Measurements from ENCODE around the gene BBS9. TPM values are rescaled to one million over a fixed set of nuclear protein-coding genes. Genes with fewer than 3 reads are reported as not detected.
"Not testable (repeated sequence)": the region's sequence is repeated elsewhere in the genome, so short reads cannot be mapped to it uniquely, and the experiment has no call there.

The BBS9 gene
- polyA plus RNA-seq, 3 donors from 2014 or later = 5.9 to 12.3 (median 10.8) TPM

GRCh38 chr7:33191340-33191739, 62.0 kb downstream of the BBS9 start:
- peaks cover 0 to 2% (median 0%) of the 10 kb centered on the region in 3 donors for H3K27me3 Mint-ChIP-seq (ENCODE audit: low read depth in 3 of 3)
- no peak for DNase-seq
- peak overlapping the region in 4 of 5 donors; percentile 2 to 16 (median 5) for H3K4me3 Mint-ChIP-seq
- peaks cover under 1 to 14% (median 6%) of the 10 kb centered on the region in 3 donors for H3K36me3 Mint-ChIP-seq
- peaks cover 15 to 16% of the 10 kb centered on the region in 2 donors for H3K4me1 Mint-ChIP-seq
- H3K9me3 Mint-ChIP-seq = no peaks in the 10 kb centered on the region
- peak overlapping the region; percentile 16 to 83 (median 70) for H3K27ac Mint-ChIP-seq

GRCh38 chr7:33192695-33193291, 63.4 kb downstream of the BBS9 start:
- Mint-ChIP-seq H3K27ac (no peak overlapping the region), H3K4me3 (no peak overlapping the region), H3K4me1 (peaks cover 15 to 16% of the 10 kb centered on the region in 2 donors), H3K27me3 (ENCODE audit: low read depth in 3 of 3) (peaks cover 0 to 2% (median 0%) of the 10 kb centered on the region in 3 donors), H3K36me3 (peaks cover 4 to 14% (median 6%) of the 10 kb centered on the region in 3 donors), H3K9me3 (no peaks in the 10 kb centered on the region)
- DNase-seq = no peak

GRCh38 chr7:33193308-33193864, 64.0 kb downstream of the BBS9 start:
- Mint-ChIP-seq H3K4me1 (peaks cover 15 to 16% of the 10 kb centered on the region in 2 donors), H3K4me3 (no peak overlapping the region), H3K27ac (no peak overlapping the region), H3K27me3 (ENCODE audit: low read depth in 3 of 3) (peaks cover 0 to 2% (median 0%) of the 10 kb centered on the region in 3 donors), H3K36me3 (peaks cover 4 to 11% (median 6%) of the 10 kb centered on the region in 3 donors), H3K9me3 (no peaks in the 10 kb centered on the region)
- DNase-seq = no peak

- Mint-ChIP-seq H3K4me3 (no peak overlapping the region), H3K27ac (no peak overlapping the region), H3K9me3 (no peaks in the 10 kb centered on the region), H3K36me3 (peaks cover 4 to 8% (median 6%) of the 10 kb centered on the region in 3 donors), H3K4me1 (peaks cover 15 to 22% of the 10 kb centered on the region in 2 donors), H3K27me3 (ENCODE audit: low read depth in 3 of 3) (peaks cover 0 to 2% (median 0%) of the 10 kb centered on the region in 3 donors)
- DNase-seq = no peak
Measured at GRCh38 chr7:33195264-33195663, 65.9 kb downstream of the BBS9 start.

GRCh38 chr7:33196221-33196620, 66.9 kb downstream of the BBS9 start:
- DNase-seq = no peak
- Mint-ChIP-seq H3K36me3 (peaks cover 4 to 8% (median 6%) of the 10 kb centered on the region in 3 donors), H3K9me3 (no peaks in the 10 kb centered on the region), H3K4me1 (peaks cover 7 to 15% of the 10 kb centered on the region in 2 donors), H3K27me3 (ENCODE audit: low read depth in 3 of 3) (no peaks in the 10 kb centered on the region), H3K27ac (no peak overlapping the region), H3K4me3 (no peak overlapping the region)

DNA sequence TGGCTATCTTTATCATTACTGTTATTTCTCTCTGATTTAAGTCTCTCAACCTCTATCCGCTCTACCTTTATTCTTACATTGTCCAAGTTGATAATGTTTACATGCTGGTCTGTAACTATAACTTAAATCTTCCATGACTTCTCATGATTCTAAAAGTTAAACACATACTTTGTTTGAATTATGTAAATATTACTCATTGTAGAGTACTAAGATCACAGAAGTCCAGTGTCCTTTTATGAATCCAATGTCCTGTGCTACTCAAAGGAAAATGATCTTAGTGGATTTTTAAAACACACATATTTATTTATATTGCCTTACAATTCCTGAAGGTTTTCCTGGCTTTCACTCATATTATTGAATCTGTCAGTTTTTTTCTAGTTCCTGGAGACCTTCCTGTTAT, 70.9 kb downstream of the BBS9 start:
- peaks cover 4 to 17% of the 10 kb centered on the region in 2 donors for H3K4me1 Mint-ChIP-seq
- no peak for DNase-seq
- no peak overlapping the region for H3K27ac Mint-ChIP-seq
- no peaks in the 10 kb centered on the region for H3K9me3 Mint-ChIP-seq
- H3K4me3 Mint-ChIP-seq = no peak overlapping the region
- H3K36me3 Mint-ChIP-seq = peaks cover 4 to 11% (median 9%) of the 10 kb centered on the region in 3 donors
- H3K27me3 Mint-ChIP-seq (ENCODE audit: low read depth in 3 of 3) = no peaks in the 10 kb centered on the region

GRCh38 chr7:33201821-33202220, 72.5 kb downstream of the BBS9 start:
- H3K36me3 Mint-ChIP-seq = peaks cover 0 to 12% (median 9%) of the 10 kb centered on the region in 3 donors
- H3K4me3 Mint-ChIP-seq = no peak overlapping the region
- H3K27ac Mint-ChIP-seq = no peak overlapping the region
- no peaks in the 10 kb centered on the region for H3K27me3 Mint-ChIP-seq (ENCODE audit: low read depth in 3 of 3)
- no peaks in the 10 kb centered on the region for H3K9me3 Mint-ChIP-seq
- no peak for DNase-seq
- peaks cover 4 to 17% of the 10 kb centered on the region in 2 donors for H3K4me1 Mint-ChIP-seq

DNA sequence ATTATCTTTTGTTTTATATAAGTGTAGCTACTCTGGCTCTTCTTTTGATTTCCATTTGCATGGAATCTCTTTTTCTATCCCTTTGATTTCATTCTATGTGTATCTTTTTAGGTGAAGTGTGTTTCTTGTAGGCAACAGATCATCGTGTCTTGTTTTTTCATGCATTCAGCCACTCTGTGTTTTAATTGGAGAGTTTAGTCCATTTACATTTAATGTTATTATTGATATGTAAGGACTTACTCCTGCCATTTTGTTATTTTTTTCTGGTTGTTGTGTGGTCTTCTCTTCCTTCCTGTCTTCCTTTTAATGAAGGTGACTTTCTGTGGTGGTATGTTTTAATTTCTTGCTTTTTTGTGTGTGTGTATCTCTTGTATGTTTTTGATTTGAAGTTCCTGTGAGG, 81.6 kb downstream of the BBS9 start:
- H3K36me3 Mint-ChIP-seq = peaks cover 42 to 45% (median 44%) of the 10 kb centered on the region in 3 donors
- H3K4me1 Mint-ChIP-seq = no peaks in the 10 kb centered on the region
- H3K27ac Mint-ChIP-seq = no peak overlapping the region
- H3K27me3 Mint-ChIP-seq (ENCODE audit: low read depth in 3 of 3) = peaks cover 0 to 2% (median 0%) of the 10 kb centered on the region in 3 donors
- H3K9me3 Mint-ChIP-seq = peaks cover 24 to 36% (median 29%) of the 10 kb centered on the region in 6 donors
- no peak overlapping the region for H3K4me3 Mint-ChIP-seq
- DNase-seq = no peak

- peaks cover 42 to 45% (median 44%) of the 10 kb centered on the region in 3 donors for H3K36me3 Mint-ChIP-seq
- H3K27me3 Mint-ChIP-seq (ENCODE audit: low read depth in 3 of 3) = peaks cover 0 to 2% (median 0%) of the 10 kb centered on the region in 3 donors
- no peak overlapping the region for H3K4me3 Mint-ChIP-seq
- H3K4me1 Mint-ChIP-seq = no peaks in the 10 kb centered on the region
- no peak for DNase-seq
- H3K27ac Mint-ChIP-seq = no peak overlapping the region
- H3K9me3 Mint-ChIP-seq = peaks cover 24 to 36% (median 29%) of the 10 kb centered on the region in 6 donors
Measured at GRCh38 chr7:33212144-33212543, 82.8 kb downstream of the BBS9 start.

- H3K27me3 Mint-ChIP-seq (ENCODE audit: low read depth in 3 of 3) = peaks cover 0 to 1% (median 0%) of the 10 kb centered on the region in 3 donors
- H3K9me3 Mint-ChIP-seq = peaks cover 15 to 24% (median 17%) of the 10 kb centered on the region in 6 donors
- DNase-seq = no peak
- H3K27ac Mint-ChIP-seq = no peak overlapping the region
- H3K4me1 Mint-ChIP-seq = no peaks in the 10 kb centered on the region
- H3K4me3 Mint-ChIP-seq = no peak overlapping the region
- H3K36me3 Mint-ChIP-seq = peaks cover 31 to 32% (median 32%) of the 10 kb centered on the region in 3 donors
Measured at GRCh38 chr7:33215992-33216391, 86.6 kb downstream of the BBS9 start.

DNA sequence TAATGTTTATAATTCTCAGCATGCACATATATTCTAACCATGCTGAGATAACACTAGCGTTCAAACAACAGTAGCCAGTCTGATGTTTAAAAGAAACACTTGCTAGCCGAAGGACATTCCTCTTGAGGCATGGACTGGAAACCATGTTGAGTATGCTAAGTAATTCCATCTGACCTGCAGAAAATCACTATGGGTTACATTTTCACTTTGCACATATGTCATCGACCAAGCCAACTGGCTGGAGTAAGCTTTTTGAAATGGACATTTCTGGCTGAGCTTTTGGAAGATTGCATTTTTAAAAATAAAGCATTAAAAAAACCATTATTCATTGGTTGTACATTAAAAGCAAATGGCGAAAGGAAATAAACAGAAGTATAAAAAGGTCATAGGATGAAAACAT, 88.2 kb downstream of the BBS9 start:
- Mint-ChIP-seq H3K9me3 (peaks cover 1 to 10% (median 3%) of the 10 kb centered on the region in 6 donors), H3K4me1 (no peaks in the 10 kb centered on the region), H3K27ac (no peak overlapping the region), H3K4me3 (no peak overlapping the region), H3K27me3 (ENCODE audit: low read depth in 3 of 3) (peaks cover 0 to 1% (median 0%) of the 10 kb centered on the region in 3 donors), H3K36me3 (peaks cover 15 to 17% (median 16%) of the 10 kb centered on the region in 3 donors)
- no peak for DNase-seq

GRCh38 chr7:33218841-33219535, 89.6 kb downstream of the BBS9 start:
- H3K27ac Mint-ChIP-seq; DNase-seq; H3K9me3 Mint-ChIP-seq; H3K4me3 Mint-ChIP-seq; H3K4me1 Mint-ChIP-seq; H3K27me3 Mint-ChIP-seq (ENCODE audit: low read depth in 3 of 3): not testable (repeated sequence)
- H3K36me3 Mint-ChIP-seq = peaks cover 8 to 14% (median 10%) of the 10 kb centered on the region in 3 donors

GRCh38 chr7:33220231-33220630, 90.9 kb downstream of the BBS9 start:
- no peaks in the 10 kb centered on the region for H3K4me1 Mint-ChIP-seq

GRCh38 chr7:33221390-33221789, 92.0 kb downstream of the BBS9 start:
- H3K27me3 Mint-ChIP-seq (ENCODE audit: low read depth in 3 of 3) = peaks cover 0 to 1% (median 0%) of the 10 kb centered on the region in 3 donors
- H3K27ac Mint-ChIP-seq = no peak overlapping the region
- H3K4me3 Mint-ChIP-seq = no peak overlapping the region
- H3K4me1 Mint-ChIP-seq = no peaks in the 10 kb centered on the region
- H3K36me3 Mint-ChIP-seq = peaks cover 0 to 6% (median 4%) of the 10 kb centered on the region in 3 donors
- H3K9me3 Mint-ChIP-seq = no peaks in the 10 kb centered on the region
- no peak for DNase-seq

More at GRCh38 chr7:33220231-33220630, 90.9 kb downstream of the BBS9 start:
- H3K36me3 Mint-ChIP-seq = peaks cover 4 to 6% (median 6%) of the 10 kb centered on the region in 3 donors
- no peaks in the 10 kb centered on the region for H3K9me3 Mint-ChIP-seq
- H3K27ac Mint-ChIP-seq = no peak overlapping the region
- H3K4me3 Mint-ChIP-seq = no peak overlapping the region
- no peak for DNase-seq
- H3K27me3 Mint-ChIP-seq (ENCODE audit: low read depth in 3 of 3) = peaks cover 0 to 1% (median 0%) of the 10 kb centered on the region in 3 donors
